ENCODE data around the gene TNFSF10.

The TNFSF10 gene

GRCh38 chr3:172516318-172517214, 6.7 kb downstream of the TNFSF10 start:
- FAIRE-seq, result no peak

GRCh38 chr3:172515130-172515918, 7.9 kb downstream of the TNFSF10 start:
- FAIRE-seq, result no peak

- FAIRE-seq, result no peak
Observed at GRCh38 chr3:172514678-172515077, 8.6 kb downstream of the TNFSF10 start.

DNA sequence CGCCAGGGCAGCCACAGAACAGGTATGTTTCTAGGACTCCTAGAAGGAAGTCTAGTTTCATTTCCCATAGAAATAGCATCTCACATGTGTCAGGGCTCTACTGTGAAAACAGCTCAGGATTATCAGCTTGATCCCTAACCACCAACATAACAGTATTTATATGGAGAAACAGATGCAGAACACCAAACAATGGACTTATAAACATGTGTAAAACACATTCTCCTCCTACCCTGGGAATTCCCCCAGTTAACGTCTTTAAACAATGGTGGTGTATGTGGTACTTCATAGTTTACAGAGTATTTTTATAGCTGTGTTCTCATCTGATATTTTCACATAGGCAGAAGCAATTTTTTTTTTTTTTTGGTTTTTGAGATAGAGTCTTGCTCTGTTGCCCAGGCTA, 9.7 kb downstream of the TNFSF10 start:
- no peak for FAIRE-seq

GRCh38 chr3:172511783-172512762, 11.2 kb downstream of the TNFSF10 start:
- FAIRE-seq, result no peak

DNA sequence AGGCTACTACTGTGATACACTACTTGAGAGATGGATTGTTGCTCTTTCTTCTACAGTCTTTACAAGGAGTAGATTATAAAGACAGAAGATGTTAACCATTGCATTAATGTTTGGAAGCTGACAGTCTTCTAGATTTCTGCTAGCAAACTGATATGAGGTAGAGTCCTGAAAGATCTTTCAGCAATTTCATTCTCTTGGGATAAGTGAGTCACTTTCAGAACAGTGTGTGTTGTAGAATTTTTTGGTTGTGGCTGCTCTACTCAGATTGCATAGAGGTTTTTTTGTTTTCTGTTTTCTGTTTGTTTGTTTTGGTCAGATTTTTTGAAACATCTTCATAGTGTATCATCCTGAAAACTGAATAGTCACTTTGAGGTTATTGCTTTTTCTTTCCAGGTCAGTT, 17.1 kb downstream of the TNFSF10 start:
- FAIRE-seq, result no peak

DNA sequence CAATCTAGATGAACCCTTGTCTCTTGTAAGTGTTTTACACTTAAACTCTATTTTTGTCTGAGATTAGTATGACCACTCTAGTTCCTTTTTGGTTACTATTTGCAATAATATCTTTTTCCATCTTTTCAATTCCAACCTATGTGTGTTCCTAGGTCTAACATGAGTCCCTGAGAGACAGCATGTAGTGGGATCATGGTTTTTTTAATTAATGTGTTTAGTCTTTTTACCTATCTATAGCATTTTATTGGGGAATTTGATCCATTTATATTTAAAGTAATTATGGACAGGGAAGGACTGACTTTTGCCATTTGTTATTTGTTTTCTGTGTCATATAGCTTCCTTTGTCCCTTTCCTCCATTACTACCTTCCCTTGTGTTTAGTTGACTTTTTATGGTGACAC, 21.7 kb downstream of the TNFSF10 start:
- no peak for FAIRE-seq

GRCh38 chr3:172490198-172490669, 33.0 kb downstream of the TNFSF10 start:
- FAIRE-seq, result peak; percentile 63

GRCh38 chr3:172478116-172478515, 45.1 kb downstream of the TNFSF10 start:
- no peak for FAIRE-seq

GRCh38 chr3:172476347-172476746, 46.9 kb downstream of the TNFSF10 start:
- no peak for FAIRE-seq

- no peak for FAIRE-seq
Observed at GRCh38 chr3:172475703-172476102, 47.5 kb downstream of the TNFSF10 start.

GRCh38 chr3:172471903-172472302, 51.3 kb downstream of the TNFSF10 start:
- FAIRE-seq, result no peak

- no peak for FAIRE-seq
Observed at GRCh38 chr3:172470588-172470987, 52.6 kb downstream of the TNFSF10 start.

DNA sequence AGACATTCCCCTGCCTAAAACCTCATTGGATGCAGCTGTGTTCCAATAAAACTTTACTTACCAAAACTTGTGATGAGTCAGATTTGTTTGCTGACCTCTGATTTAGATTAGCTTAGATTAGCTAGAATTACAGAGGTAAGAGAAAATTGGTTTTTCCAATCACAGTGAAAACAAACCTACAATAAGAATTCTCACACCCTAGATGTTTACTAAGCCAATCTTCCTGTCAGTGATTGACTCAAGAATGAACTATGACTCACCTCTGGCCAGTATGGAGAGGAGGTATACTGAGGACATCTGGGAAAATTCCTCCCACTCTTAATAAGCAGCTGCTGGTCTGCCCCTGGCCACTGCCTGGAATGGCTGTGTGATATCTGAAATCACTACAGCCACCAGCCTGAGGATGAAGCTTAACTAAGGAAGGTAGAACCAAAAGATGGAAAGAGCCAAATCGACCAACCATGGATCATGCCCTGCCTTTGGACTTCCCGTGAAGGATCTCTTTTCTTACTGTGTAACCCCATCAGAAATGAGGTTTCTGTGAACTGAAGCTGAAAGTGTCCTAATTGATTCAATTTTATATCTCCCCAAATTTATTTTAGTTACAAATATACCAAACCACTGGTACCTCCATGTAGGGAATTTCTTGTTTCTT, 55.9 kb downstream of the TNFSF10 start:
- no peak for FAIRE-seq

DNA sequence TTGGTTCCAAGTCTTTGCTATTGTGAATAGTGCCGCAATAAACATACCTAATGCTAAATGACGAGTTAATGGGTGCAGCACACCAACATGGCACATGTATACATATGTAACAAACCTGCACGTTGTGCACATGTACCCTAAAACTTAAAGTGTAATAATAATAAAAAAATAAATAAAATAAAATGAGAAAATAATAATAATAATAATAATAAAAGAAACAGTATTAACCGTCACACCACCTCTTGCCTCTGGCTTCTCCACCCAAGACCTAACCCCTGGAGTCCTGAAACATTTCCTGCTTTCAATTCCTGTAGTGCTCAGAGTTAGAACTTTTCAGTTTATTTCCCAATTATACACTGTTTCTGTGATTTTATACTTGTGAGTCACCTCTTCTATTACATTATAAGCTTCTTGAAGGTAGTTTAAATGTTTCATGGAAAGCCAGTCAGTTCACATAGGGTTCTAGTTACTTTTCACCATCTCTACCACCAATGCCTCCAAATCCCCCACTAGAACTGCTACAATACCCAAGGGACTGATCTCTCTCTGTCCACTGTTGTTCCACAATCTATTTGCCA, 56.6 kb downstream of the TNFSF10 start:
- FAIRE-seq, result no peak

GRCh38 chr3:172465281-172465680, 57.9 kb downstream of the TNFSF10 start:
- FAIRE-seq, result no peak

- no peak for FAIRE-seq
Observed at GRCh38 chr3:172464306-172464705, 58.9 kb downstream of the TNFSF10 start.

DNA sequence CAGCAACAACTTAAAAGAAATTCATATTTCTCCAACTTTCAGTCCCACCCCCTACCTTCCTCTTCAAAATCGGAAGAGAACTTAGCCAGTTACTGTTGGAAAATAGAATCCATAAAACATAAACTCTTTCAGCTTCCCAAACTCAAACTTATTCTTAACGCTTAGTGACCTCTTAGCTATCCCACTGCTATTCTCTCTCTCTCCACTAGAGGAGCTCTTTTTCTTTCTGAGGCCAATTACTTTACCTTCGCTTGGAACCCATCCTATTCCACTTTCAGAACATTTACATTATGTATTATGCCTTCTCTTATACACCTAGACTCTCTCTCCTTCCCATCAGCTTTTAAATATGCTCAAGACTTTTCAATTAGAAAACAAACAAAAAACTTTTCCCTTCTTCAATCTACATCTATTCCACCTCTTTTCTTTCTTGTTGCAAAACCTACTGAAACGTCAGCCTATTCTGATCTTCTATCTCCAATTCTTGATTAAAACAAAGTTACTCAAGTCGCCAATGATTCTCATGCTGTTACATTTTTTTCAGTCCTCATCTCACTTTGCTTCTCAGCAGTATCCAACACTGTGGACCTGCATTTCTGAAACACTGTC, 61.6 kb downstream of the TNFSF10 start:
- FAIRE-seq, result peak; percentile 93

DNA sequence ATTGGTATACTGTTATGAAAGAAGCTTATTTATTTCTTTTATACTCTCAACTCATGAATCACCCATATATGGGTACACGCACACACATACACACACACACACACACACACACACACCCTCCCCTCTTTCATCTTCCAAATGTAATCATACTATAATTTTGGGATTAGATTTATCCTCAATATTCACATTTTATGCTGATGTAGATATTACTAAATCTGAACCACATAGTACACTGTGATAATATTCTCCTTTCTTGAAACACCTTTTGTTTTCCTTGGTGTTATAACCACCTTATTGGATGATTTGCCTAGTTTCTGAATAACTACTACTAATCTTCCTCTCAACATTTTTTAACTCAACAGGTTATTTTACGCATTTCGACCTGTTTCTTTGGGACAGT, 66.8 kb downstream of the TNFSF10 start:
- FAIRE-seq, result no peak

Measured in G401.6 (cell line).